T-helper 1 cell treated with Interleukin-12 subunit alpha and Interleukin-12 subunit beta and Interleukin-4 antibody, amounts not matched to agents 30 μg/mL and 1 μg/mL, for 36 hours (primary cell): Measurements from ENCODE around the gene CHRNB1.

ENCODE experiments used
- H3K27ac Mint-ChIP-seq: one replicate; pipeline ENCODE4 v1.8.0; 2021; ENCODE audit warnings: mild to moderate bottlenecking, mixed read lengths
- H3K27me3 Mint-ChIP-seq: one replicate; pipeline ENCODE4 v1.8.0; 2021; ENCODE audit warnings: low read depth, mixed read lengths
- H3K36me3 Mint-ChIP-seq: one replicate; pipeline ENCODE4 v1.8.0; 2021; ENCODE audit warnings: low read depth, mixed read lengths
- H3K4me1 Mint-ChIP-seq: one replicate; pipeline ENCODE4 v1.8.0; 2021; ENCODE audit warnings: low read depth, mixed read lengths
- H3K4me3 Mint-ChIP-seq: one replicate; pipeline ENCODE4 v1.8.0; 2021; ENCODE audit warnings: mild to moderate bottlenecking, moderate library complexity, mixed read lengths
- H3K9me3 Mint-ChIP-seq: one replicate; pipeline ENCODE4 v1.8.0; 2021; ENCODE audit warnings: mixed read lengths

The CHRNB1 gene

DNA sequence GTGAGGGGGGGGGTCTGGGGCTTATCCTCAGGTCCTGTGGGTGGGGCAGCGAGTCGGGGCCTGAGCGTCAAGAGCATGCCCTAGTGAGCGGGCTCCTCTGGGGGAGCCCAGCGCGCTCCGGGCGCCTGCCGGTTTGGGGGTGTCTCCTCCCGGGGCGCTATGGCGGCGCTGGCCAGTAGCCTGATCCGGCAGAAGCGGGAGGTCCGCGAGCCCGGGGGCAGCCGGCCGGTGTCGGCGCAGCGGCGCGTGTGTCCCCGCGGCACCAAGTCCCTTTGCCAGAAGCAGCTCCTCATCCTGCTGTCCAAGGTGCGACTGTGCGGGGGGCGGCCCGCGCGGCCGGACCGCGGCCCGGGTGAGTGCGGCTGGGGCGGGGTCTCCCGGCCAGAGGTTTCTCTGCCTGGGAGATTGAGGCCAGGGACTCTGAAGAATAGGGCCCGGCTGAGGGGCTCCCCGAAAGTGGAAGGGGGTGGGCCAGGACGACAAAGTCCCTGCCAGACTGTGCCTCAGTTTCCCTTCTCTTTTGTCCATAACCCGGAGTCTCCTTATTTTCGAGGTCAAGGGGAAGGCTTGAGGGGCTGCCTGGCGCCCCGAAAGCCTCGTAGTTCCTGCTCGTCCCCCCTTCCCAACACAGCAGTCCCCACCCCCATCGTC, 5.3 kb upstream of the CHRNB1 start, which contains the start of gene FGF11:
FGF11 (plus strand) TSS at position 51 of the 651 bp plus-strand sequence; CDS start at position 160, 109 bp downstream.
- peaks cover 20% of the 10 kb centered on the region for H3K36me3 Mint-ChIP-seq
- H3K27me3 Mint-ChIP-seq: peaks cover 19% of the 10 kb centered on the region
- H3K4me3 Mint-ChIP-seq: peak within 1 kb of the TSS; percentile 88
- peak within 1 kb of the TSS; percentile 83 for H3K27ac Mint-ChIP-seq
- peaks cover 43% of the 10 kb centered on the region for H3K4me1 Mint-ChIP-seq
- H3K9me3 Mint-ChIP-seq: no peaks in the 10 kb centered on the region

DNA sequence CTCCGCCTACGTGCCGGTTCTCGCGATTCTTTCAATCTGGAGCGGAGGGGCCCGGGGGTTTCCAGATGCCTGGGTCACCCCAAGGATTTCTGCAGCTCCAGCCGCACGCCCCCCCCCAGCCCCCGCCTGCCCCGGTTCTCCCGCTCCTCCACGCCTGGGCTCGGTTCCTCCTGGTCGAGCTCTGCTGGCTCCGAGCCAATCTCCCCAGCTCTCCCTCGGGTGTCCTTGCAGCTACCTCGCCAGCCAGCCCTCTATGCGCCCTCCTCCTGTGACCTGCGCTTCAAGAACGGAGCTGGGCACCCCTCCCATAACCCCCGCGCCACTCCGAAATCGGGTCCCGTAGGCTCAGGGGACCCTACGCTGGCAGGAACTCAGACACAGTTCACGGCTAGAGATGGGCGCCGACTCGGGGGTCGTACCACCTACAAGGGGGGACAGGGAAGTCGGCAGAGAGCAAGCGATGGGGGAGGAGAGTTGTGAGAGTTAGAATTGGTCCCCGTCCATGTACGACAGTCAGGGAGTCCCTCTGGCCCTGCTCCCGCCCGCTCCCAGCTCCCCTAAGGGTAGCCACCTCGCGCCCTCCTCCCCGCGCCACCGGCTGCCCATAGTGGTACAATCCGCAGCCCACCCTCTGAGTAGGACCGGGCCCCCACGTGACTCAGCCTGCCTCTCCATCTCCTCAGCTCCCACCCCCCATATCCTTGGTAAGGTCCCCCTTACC, 4.6 kb upstream of the CHRNB1 start:
- Mint-ChIP-seq H3K27me3 (peaks cover 21% of the 10 kb centered on the region), H3K4me1 (peaks cover 42% of the 10 kb centered on the region), H3K4me3 (peak overlapping the region; percentile 82), H3K36me3 (peaks cover 20% of the 10 kb centered on the region), H3K9me3 (no peaks in the 10 kb centered on the region), H3K27ac (peak overlapping the region; percentile 73)

- peak overlapping the region; percentile 82 for H3K4me3 Mint-ChIP-seq
- no peak overlapping the region for H3K27ac Mint-ChIP-seq
- H3K4me1 Mint-ChIP-seq: peaks cover 45% of the 10 kb centered on the region
- peaks cover 24% of the 10 kb centered on the region for H3K36me3 Mint-ChIP-seq
- peaks cover 26% of the 10 kb centered on the region for H3K27me3 Mint-ChIP-seq
- H3K9me3 Mint-ChIP-seq: no peaks in the 10 kb centered on the region
Measured at GRCh38 chr17:7440834-7441195, 4.0 kb upstream of the CHRNB1 start.

- Mint-ChIP-seq H3K4me1 (peaks cover 43% of the 10 kb centered on the region), H3K9me3 (no peaks in the 10 kb centered on the region), H3K36me3 (peaks cover 26% of the 10 kb centered on the region), H3K4me3 (no peak overlapping the region), H3K27me3 (peaks cover 29% of the 10 kb centered on the region), H3K27ac (no peak overlapping the region)
Measured at GRCh38 chr17:7441266-7441665, 3.6 kb upstream of the CHRNB1 start.

DNA sequence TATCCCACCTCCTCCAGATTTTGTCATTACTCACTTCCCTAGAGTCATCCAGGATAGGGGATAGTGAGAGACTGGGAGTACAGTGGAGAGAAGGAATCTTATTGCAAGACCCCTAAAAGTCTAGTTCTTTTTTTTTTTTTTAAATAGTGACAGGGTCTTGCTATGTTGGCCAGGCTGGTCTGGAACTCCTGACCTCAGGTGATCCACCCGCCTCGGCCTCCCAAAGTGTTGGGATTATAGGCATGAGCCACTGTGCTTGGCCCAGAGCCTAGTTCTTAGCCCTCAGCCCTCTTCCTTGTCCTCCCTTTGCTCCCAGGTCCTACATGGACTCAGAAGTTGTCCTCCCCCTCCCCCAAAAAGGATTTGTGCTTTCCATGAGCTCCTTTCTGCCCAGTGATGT, 2.7 kb upstream of the CHRNB1 start:
- H3K4me1 Mint-ChIP-seq: peaks cover 44% of the 10 kb centered on the region
- H3K4me3 Mint-ChIP-seq: peak overlapping the region; percentile 57
- H3K9me3 Mint-ChIP-seq: no peaks in the 10 kb centered on the region
- no peak overlapping the region for H3K27ac Mint-ChIP-seq
- H3K36me3 Mint-ChIP-seq: peaks cover 28% of the 10 kb centered on the region
- H3K27me3 Mint-ChIP-seq: peaks cover 32% of the 10 kb centered on the region

GRCh38 chr17:7443499-7444485, 1.1 kb upstream of the CHRNB1 start:
- peaks cover 37% of the 10 kb centered on the region for H3K27me3 Mint-ChIP-seq
- H3K27ac Mint-ChIP-seq: no peak overlapping the region
- H3K4me3 Mint-ChIP-seq: no peak overlapping the region
- no peaks in the 10 kb centered on the region for H3K9me3 Mint-ChIP-seq
- H3K36me3 Mint-ChIP-seq: peaks cover 28% of the 10 kb centered on the region
- H3K4me1 Mint-ChIP-seq: peaks cover 38% of the 10 kb centered on the region

DNA sequence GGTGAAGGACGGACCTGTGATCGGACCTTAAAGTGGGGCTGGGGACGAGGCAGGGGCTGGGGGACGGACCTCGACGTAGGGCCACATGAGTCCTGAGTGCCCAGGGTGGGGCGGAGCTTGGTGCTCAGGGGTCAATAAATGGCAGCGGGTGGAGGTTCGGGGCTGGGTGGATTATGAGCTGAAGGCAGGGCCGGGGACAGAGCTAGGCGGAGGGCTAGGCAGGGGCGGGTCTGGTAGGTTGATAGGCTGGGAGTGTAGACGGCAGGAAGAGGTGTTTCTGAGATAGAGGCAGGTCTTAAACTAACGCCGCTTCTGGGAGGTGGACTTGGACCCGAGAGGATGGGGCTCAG, 733 bp downstream of the CHRNB1 start:
- peaks cover 30% of the 10 kb centered on the region for H3K36me3 Mint-ChIP-seq
- peaks cover 33% of the 10 kb centered on the region for H3K27me3 Mint-ChIP-seq
- no peaks in the 10 kb centered on the region for H3K9me3 Mint-ChIP-seq
- H3K27ac Mint-ChIP-seq: peak overlapping the region; percentile 14
- peaks cover 28% of the 10 kb centered on the region for H3K4me1 Mint-ChIP-seq
- H3K4me3 Mint-ChIP-seq: peak overlapping the region; percentile 80

GRCh38 chr17:7448461-7448860, 3.6 kb downstream of the CHRNB1 start:
- Mint-ChIP-seq H3K4me1 (peaks cover 25% of the 10 kb centered on the region), H3K4me3 (no peak overlapping the region), H3K9me3 (no peaks in the 10 kb centered on the region), H3K27ac (no peak overlapping the region), H3K36me3 (peaks cover 29% of the 10 kb centered on the region), H3K27me3 (peaks cover 29% of the 10 kb centered on the region)

DNA sequence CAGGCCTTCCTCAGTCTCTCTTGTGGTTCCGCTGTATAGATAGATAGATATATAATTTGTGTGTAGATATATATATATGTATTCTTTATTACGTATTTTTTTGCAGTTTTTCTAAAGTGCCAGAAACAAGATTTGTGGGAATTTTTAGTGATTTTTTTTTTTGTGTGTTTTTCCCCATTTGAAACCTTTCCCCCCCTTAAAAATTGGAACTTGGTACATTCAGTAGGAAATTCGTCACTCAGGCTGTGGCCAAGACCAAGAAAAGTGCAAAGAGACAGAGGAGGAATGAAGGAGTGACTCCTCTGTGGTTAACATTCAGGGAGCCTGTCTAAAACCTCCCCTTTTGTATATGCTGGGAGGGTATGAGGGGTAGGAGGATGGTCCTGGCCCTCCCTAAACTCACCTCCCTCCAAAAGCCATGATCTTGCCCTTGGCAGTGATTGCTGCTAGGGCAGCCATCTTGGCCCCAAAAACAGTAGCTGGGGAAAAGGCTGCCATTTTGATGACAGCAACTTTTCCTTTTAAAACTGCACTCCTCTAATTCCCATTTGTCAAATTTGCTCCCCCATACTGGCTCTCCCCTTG, 15.2 kb downstream of the CHRNB1 start:
- Mint-ChIP-seq H3K9me3 (no peaks in the 10 kb centered on the region), H3K4me3 (no peak overlapping the region), H3K36me3 (peaks cover 23% of the 10 kb centered on the region), H3K4me1 (peaks cover 11% of the 10 kb centered on the region), H3K27me3 (no peaks in the 10 kb centered on the region), H3K27ac (no peak overlapping the region)

GRCh38 chr17:7460850-7461660, 16.2 kb downstream of the CHRNB1 start:
- peaks cover 21% of the 10 kb centered on the region for H3K36me3 Mint-ChIP-seq
- no peak overlapping the region for H3K4me3 Mint-ChIP-seq
- H3K4me1 Mint-ChIP-seq: peaks cover 8% of the 10 kb centered on the region
- no peak overlapping the region for H3K27ac Mint-ChIP-seq
- no peaks in the 10 kb centered on the region for H3K9me3 Mint-ChIP-seq
- no peaks in the 10 kb centered on the region for H3K27me3 Mint-ChIP-seq

DNA sequence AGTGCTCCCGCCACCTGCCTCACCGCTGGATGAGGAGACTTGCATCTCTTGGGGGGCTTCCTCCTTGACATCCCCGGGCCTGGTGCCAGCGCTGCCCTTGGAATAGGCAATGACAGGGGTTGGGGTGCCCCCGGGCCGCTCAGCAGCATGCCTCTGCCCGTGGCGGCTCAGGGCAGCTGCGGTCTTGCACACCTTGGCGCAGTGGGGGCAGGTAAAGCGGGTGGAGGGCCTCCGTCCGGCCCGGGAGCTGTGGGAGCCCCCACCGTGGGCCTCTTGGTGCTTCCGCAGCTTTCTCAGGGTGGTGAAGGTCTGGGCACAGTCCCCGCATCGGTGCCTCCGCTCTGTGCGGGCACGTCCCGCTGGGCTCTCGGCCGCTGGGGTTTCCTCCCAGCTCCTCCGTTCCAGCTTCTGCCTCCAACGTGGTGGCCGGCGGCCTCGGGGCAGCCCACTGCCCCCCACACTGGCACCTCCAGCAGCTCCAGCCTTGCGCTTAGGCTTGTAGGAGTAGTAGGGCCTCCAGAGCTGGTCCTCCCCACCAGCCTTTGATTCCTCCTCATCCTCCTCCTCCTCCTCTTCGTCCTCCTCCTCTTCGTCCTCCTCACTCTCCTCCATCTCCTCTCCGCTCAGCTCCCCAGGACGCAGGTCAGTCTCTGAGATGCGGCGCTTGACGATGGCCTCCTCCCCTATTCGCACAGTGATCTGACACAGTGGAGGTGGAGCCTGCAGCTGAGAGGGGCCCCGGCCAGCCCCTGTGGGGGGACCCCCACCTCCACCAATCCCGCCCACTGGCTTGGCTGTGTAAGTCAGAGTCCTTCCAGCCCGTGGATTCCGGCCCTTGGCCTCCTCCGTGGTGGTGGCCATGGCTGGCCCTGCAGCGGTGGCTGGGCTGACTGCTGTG, 17.9 kb downstream of the CHRNB1 start:
- peaks cover 3% of the 10 kb centered on the region for H3K4me1 Mint-ChIP-seq
- no peak overlapping the region for H3K4me3 Mint-ChIP-seq
- H3K9me3 Mint-ChIP-seq: no peaks in the 10 kb centered on the region
- H3K27me3 Mint-ChIP-seq: no peaks in the 10 kb centered on the region
- H3K36me3 Mint-ChIP-seq: peaks cover 27% of the 10 kb centered on the region
- H3K27ac Mint-ChIP-seq: no peak overlapping the region

DNA sequence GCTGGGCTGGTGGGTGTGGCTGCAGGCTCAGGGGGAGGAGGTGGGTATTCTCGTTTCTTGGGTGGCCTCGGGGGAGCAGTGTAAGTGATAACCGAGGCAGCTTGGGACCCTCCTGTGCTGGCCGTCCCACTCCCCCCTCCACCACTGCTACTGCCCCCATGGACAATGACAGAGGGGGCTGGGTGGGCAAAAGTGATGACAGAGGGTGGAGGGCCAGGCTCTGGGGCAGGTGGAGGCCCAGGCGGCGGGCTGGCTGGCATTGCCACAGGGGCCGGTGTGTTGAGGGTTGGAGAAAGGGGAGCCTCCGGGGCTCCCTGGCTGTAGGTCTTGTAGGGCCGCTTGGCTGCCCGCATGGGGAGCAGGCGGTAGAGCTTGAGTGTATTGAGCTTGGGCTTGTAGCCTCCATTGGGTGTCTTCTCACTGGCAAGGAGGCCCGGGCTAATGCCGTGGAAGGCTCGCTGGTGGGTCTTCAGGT, 18.5 kb downstream of the CHRNB1 start:
- H3K4me1 Mint-ChIP-seq: peaks cover 3% of the 10 kb centered on the region
- H3K27ac Mint-ChIP-seq: no peak overlapping the region
- H3K4me3 Mint-ChIP-seq: no peak overlapping the region

GRCh38 chr17:7464081-7464480, 19.2 kb downstream of the CHRNB1 start:
- H3K27ac Mint-ChIP-seq: no peak overlapping the region
- H3K9me3 Mint-ChIP-seq: no peaks in the 10 kb centered on the region
- H3K4me3 Mint-ChIP-seq: no peak overlapping the region
- peaks cover 2% of the 10 kb centered on the region for H3K4me1 Mint-ChIP-seq
- H3K36me3 Mint-ChIP-seq: peaks cover 26% of the 10 kb centered on the region
- no peaks in the 10 kb centered on the region for H3K27me3 Mint-ChIP-seq

More for the DNA sequence above, 18.5 kb downstream of the CHRNB1 start:
- peaks cover 27% of the 10 kb centered on the region for H3K36me3 Mint-ChIP-seq
- H3K27me3 Mint-ChIP-seq: no peaks in the 10 kb centered on the region
- H3K9me3 Mint-ChIP-seq: no peaks in the 10 kb centered on the region
